MG63 (cell line): ENCODE measurements around the gene RAMP3. TPM values are rescaled to one million over a fixed set of nuclear protein-coding genes. Genes with fewer than 3 reads are reported as not detected.
"Not testable (repeated sequence)": the region's sequence is repeated elsewhere in the genome, so short reads cannot be mapped to it uniquely, and the experiment has no call there.

ENCODE experiments used
- DNase-seq: peaks from one replicate; pipeline ENCODE4 v3.0.0-alpha.2; 2020
- H3K27me3 ChIP-seq: fragments of 250-450 bp; sonication (Bioruptor Pico); 2 replicates; pipeline ENCODE4 v1.5.1; 2020; ENCODE audit warnings: mild to moderate bottlenecking, moderate library complexity
- H3K36me3 ChIP-seq: fragments of 250-450 bp; sonication (Bioruptor Pico); 2 replicates; pipeline ENCODE4 v1.5.1; 2020; ENCODE audit warnings: mild to moderate bottlenecking, moderate library complexity
- H3K4me3 ChIP-seq: fragments of 250-450 bp; sonication (Bioruptor Pico); 2 replicates; pipeline ENCODE4 v1.5.1; 2020; ENCODE audit warnings: mild to moderate bottlenecking, moderate library complexity
- H3K9me3 ChIP-seq: fragments of 250-450 bp; sonication (Bioruptor Pico); 2 replicates; pipeline ENCODE4 v1.5.1; 2020; ENCODE audit warnings: mild to moderate bottlenecking, moderate library complexity
- total RNA-seq: library from RNA; depleted of rRNA; stranded (reverse); fragments of >200 nt; shearing (Covaris generic); gene quantifications from 2 replicates; pipeline ENCODE4 v1.2.3, GENCODE V29; 2014; ENCODE audit warnings: low replicate concordance

Gene RAMP3
- total RNA-seq, 1 experiment from 2014 or later = not detected

GRCh38 chr7:45162943-45163691, 5.5 kb downstream of the RAMP3 start:
- 0 out of 2 replicates have a peak, but pooled peaks cover 5% of the 10 kb centered on the region for H3K27me3 ChIP-seq
- H3K9me3 ChIP-seq = no peaks in the 10 kb centered on the region
- no peak for DNase-seq
- H3K4me3 ChIP-seq = no peak overlapping the region
- H3K36me3 ChIP-seq = no peaks in the 10 kb centered on the region

- H3K27me3 ChIP-seq = 0 out of 2 replicates have a peak, but pooled peaks cover 5% of the 10 kb centered on the region
- DNase-seq = no peak
- no peaks in the 10 kb centered on the region; the same call in 1 of the 2 replicates for H3K9me3 ChIP-seq
- no peak overlapping the region for H3K4me3 ChIP-seq
- H3K36me3 ChIP-seq = no peaks in the 10 kb centered on the region
Observed at GRCh38 chr7:45163692-45164052, 6.1 kb downstream of the RAMP3 start.

DNA sequence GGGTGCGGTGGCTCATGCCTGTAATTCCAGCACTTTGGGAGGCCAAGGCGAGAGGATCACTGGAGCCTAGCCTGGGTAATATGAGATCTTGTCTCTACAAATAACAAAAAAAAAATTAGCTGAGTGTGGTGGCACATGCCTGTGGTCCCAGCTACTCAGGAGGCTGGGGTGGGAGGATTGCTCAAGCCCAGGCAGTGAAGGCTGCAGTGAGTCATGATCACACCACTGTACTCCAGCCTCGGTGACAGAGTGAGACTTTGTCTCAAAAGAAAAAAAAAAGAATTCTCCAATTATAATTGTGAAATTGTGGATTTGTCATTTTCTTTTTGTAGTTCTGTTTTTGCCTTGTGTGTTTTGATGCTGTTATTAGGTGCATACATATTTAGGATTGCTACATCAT, 6.7 kb downstream of the RAMP3 start:
- DNase-seq, H3K9me3 ChIP-seq, H3K4me3 ChIP-seq, H3K36me3 ChIP-seq, H3K27me3 ChIP-seq: not testable (repeated sequence)

DNA sequence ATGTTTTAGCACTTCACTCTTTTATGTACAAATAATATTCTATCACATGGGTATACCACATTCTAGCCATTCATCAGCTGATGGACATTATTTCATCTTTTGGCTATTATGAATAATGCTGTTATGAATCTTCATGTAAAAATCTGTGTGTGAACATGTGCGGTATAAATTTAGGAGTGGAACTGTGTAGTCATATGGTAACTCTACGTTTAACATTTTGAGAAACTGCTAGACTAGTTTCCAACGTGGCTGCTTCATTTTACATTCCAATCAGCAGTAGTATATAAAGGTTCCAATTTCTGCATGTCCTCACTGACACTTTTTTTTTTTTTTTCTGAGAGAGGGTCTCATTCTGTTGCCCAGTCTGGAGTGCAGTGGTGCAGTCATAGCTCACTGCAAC, 8.3 kb downstream of the RAMP3 start:
- DNase-seq = no peak
- Histone ChIP-seq H3K9me3 (no peaks in the 10 kb centered on the region; the same call in 1 of the 2 replicates), H3K4me3 (no peak overlapping the region), H3K27me3 (0 out of 2 replicates have a peak, but pooled peaks cover 5% of the 10 kb centered on the region), H3K36me3 (no peaks in the 10 kb centered on the region)

DNA sequence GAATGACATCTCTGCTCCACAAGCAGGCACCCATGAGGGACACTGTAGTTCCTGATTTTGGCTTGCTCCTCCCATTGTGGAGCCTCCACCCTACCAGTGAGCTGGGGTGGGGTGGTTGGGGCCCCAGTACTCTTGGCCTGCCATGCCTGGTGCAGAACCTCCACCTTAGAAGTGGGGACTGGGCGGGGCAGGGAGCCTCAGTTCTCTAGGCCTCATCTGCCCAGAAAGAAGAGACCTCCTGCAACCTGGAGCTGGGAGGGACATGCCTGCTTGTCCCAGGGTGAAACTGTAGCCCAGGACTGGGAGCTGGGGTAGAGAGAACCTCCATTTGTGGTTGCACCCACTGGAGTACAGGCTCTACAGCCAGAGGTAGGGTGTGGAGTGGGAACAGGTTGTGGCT, 14.4 kb downstream of the RAMP3 start:
- Histone ChIP-seq H3K4me3 (no peak overlapping the region), H3K36me3 (no peaks in the 10 kb centered on the region), H3K9me3 (no peaks in the 10 kb centered on the region; the same call in 1 of the 2 replicates), H3K27me3 (no peaks in the 10 kb centered on the region)
- no peak for DNase-seq

- Histone ChIP-seq H3K27me3 (no peaks in the 10 kb centered on the region), H3K36me3 (no peaks in the 10 kb centered on the region), H3K9me3 (no peaks in the 10 kb centered on the region; the same call in 1 of the 2 replicates), H3K4me3 (no peak overlapping the region)
- no peak for DNase-seq
Observed at GRCh38 chr7:45173596-45174327, 16.2 kb downstream of the RAMP3 start.

DNA sequence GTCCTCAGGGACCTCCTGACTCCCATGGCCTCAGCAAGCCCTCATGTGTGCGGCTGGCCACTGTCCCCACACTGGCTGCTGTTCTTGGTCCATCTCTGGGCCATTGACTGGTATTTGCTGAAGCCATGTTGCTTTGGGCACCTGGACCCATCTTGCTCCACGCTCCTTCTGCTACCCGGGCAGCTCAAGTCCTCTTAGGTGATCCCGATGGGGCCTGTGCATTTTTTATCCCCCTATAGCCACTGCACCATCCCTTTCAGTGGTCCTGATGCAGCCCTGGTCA, 16.7 kb downstream of the RAMP3 start:
- DNase-seq = no peak
- no peaks in the 10 kb centered on the region for H3K36me3 ChIP-seq
- no peaks in the 10 kb centered on the region for H3K9me3 ChIP-seq
- H3K4me3 ChIP-seq = no peak overlapping the region
- no peaks in the 10 kb centered on the region for H3K27me3 ChIP-seq

DNA sequence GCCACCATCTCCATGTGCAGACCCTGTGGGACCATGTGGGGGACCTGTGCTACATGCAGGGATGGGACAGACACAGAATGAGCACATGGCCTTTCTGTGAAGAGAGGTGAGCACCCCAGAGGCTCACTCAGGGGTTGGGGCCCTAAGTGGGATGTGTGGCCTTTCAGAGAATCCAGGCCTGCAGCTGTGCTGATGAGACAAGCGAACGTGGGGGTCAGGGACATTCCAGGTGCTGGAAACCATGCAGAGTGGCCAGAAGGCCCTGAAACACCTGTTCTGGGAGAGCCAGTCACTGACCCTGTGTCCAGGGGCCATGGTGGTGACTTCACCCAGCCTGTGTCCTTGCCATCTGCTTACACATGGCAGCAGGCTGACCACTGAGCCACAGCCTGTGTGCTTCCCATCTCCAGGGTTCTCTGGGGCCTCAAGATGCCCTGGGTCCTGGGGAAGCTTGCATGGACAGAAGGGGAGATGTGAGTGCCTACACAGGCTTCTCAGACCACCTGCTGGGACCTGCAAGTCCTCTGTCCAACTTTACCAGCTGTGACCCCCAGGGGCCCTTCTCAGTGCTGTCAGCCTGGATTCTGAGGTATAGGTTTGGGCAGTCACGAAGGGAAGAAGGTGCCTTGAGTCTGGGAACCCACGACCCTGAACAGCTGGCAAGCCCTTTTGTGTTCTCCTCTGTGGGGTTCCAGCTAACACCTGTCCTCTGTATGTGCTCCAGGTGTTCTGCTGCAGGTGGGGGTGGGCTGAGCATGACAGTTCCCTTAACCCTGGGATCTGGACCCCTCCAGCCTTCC, 17.6 kb downstream of the RAMP3 start:
- no peaks in the 10 kb centered on the region for H3K27me3 ChIP-seq
- no peaks in the 10 kb centered on the region for H3K36me3 ChIP-seq
- no peak overlapping the region for H3K4me3 ChIP-seq
- DNase-seq = no peak
- no peaks in the 10 kb centered on the region for H3K9me3 ChIP-seq

GRCh38 chr7:45176091-45176490, 18.5 kb downstream of the RAMP3 start:
- DNase-seq = no peak
- no peaks in the 10 kb centered on the region for H3K36me3 ChIP-seq

GRCh38 chr7:45176886-45177731, 19.5 kb downstream of the RAMP3 start:
- no peaks in the 10 kb centered on the region for H3K36me3 ChIP-seq
- no peaks in the 10 kb centered on the region for H3K9me3 ChIP-seq
- DNase-seq = no peak
- H3K4me3 ChIP-seq = no peak overlapping the region
- H3K27me3 ChIP-seq = no peaks in the 10 kb centered on the region

More at GRCh38 chr7:45176091-45176490, 18.5 kb downstream of the RAMP3 start:
- Histone ChIP-seq H3K4me3 (no peak overlapping the region), H3K27me3 (no peaks in the 10 kb centered on the region), H3K9me3 (no peaks in the 10 kb centered on the region)

DNA sequence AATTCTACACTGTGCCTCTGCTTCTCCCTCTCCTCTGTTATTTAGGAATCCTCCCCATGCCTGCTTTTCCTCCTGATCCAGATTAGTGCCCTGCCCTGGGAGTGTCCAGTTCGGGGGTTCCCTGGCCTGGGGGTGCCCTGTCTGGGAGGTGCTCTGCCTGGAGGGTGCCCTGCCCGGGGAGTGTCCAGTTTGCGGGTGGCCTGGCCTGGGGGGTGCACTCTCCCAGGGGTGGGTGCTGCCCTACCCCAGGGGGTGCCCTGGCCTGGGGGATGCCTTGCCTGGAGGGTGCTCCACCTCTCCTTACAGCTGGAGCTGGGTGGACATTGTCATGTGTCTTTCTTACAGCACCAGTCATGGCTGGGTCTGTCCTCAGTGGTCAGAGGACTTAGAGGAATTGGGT, 20.2 kb downstream of the RAMP3 start:
- no peak overlapping the region for H3K4me3 ChIP-seq
- no peak for DNase-seq
- H3K9me3 ChIP-seq = no peaks in the 10 kb centered on the region
- H3K36me3 ChIP-seq = no peaks in the 10 kb centered on the region
- no peaks in the 10 kb centered on the region for H3K27me3 ChIP-seq

- no peak for DNase-seq
- no peaks in the 10 kb centered on the region for H3K27me3 ChIP-seq
- H3K4me3 ChIP-seq = no peak overlapping the region
- H3K9me3 ChIP-seq = no peaks in the 10 kb centered on the region
- H3K36me3 ChIP-seq = no peaks in the 10 kb centered on the region
Observed at GRCh38 chr7:45178241-45179225, 20.9 kb downstream of the RAMP3 start.

DNA sequence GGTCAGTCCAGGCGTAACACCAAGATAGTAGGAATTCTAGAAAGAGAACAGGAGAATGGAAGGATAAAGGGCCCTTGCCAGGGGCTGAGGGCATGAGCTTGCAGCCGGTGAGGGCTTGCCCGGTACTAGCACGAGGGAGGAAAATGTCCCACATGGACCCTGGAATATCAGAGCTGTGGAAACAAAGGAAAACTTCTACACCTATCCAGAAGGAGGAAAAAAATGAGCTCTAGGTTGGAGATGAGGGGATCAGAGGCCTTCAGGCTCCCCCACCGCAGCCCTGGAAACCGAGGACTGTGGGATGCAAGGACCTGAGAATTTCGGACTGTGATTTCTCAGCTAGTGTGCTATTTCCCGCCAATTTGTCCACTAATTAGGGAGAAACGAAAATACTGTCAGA, 22.1 kb downstream of the RAMP3 start:
- Histone ChIP-seq H3K36me3 (no peaks in the 10 kb centered on the region), H3K4me3 (no peak overlapping the region), H3K27me3 (no peaks in the 10 kb centered on the region), H3K9me3 (no peaks in the 10 kb centered on the region)
- DNase-seq = no peak

DNA sequence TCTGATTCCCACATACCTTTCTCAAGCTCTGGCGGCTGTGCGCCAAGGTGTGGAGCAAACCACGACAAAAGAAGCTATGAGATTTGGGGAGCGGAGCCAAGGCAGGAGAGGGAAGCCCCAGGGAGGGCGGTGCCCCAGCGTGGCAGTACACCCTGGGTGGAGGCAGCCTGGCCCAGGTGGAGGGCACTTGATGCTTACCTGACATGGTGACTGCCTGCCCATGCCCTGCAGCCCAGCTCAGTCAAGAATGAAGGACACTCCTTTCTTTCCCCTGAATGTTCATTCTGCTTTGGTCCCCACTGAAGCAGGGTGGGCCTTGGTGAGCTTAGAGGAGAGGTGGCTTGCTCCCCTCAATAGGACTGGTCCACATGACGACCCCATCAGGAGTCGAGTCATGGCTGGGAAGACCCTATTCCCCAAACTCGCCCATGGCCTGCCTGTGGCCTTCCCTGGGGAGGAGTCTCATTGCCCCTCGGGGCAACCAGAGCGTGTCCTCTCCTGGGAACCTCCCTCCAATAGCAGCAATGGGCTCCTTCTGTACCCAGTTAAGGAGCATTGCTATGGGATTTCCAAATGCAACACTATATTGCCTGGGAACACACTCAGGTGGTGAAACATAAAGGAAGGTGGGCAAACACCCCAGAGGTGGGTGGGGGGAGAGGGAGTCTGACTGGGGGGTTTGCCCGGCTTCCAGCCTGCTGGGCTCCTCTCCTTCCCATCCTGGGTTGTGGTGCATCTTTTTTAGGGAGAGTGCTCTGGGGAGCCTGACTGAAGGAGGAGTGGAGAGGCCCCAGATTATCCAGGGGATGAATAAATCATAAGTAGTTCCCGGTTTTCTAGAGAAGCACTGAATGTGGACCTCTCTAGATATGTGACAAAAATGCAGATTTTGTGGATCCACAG, 22.7 kb downstream of the RAMP3 start:
- no peaks in the 10 kb centered on the region for H3K9me3 ChIP-seq
- no peak for DNase-seq

More for the DNA sequence above, 22.7 kb downstream of the RAMP3 start:
- Histone ChIP-seq H3K27me3 (no peaks in the 10 kb centered on the region), H3K36me3 (no peaks in the 10 kb centered on the region), H3K4me3 (no peak overlapping the region)
